HG02642 (cell line): Measurements from ENCODE around the gene DLG2.

Experiments used
- ATAC-seq: cut with Tn5 transposase; IDR thresholded peaks from one replicate; pipeline ENCODE4 v1.9.1; 2021; ENCODE audit warnings: mild to moderate bottlenecking; ENCODE audit not compliant: unreplicated experiment, poor library complexity

The DLG2 gene

GRCh38 chr11:83571302-83571701 is 2055.8 kb downstream of the DLG2 start:
- ATAC-seq = no peak

DNA sequence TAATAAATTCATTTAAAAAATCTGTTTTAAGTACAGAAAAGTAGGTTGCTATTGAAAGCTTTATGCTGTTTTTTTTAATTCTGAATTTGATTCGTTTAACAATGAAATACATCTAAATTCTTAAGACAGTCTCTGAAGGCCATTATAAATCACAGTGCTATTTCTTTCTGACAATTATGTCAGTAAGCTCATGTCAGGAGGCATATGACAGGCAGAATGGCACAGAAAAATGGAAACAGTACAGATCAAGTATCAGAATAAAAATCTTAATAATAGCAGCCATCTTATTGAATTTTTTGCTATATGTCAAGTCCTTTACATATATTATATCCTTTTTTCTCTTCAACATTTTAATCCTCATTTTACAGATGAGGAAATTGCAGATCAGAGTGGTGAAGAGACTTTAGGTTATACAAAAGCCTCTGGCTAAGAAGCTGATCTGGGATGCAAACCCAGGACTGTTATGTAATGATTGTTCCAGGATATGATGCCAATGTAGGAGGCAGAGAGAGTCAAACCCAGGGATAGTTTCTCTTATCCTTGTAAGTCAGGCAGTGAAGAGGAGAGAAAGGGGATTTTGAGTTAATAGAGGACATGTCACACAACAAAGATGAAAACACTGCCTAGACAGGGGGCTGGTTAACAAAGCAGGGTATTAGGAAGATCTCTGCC is 2057.9 kb downstream of the DLG2 start:
- ATAC-seq = no peak

DNA sequence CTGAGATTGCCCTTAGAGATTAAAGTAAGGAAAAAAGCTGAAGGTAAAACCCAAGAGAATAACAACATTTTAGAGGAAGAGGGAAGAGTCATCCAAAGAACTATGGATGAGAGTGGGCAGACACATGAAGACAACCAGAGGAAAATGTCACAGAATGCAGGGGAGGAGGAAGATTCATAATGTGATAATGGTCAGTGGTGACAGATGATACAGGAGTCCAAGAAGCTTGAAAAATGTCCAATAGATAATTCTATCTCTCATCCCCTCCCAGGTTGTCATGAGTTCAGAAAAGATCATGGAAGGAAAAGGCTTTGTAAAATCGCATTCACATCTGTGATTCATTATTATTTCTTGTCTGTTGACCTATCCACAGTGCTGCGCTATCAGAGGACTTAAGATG is 2058.6 kb downstream of the DLG2 start:
- no peak for ATAC-seq

DNA sequence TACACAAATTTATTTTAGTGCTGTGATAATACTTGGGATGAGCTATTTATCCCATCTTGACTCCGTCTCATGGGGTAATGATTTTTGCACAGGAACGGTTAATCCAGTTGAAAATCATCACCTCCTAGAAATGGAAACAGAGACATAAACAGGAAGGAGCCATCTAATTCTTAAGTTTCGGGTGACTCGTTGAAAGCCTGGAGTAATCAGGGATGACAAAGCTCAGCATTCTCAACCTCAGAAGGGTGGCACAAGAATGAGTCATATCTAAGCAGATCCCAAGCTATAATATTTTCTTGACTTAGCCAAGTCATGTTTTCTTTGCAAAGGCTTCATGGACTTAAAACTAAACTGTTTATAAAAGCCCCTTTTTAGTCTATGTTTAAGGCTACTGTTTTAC is 2060.2 kb downstream of the DLG2 start:
- no peak for ATAC-seq

DNA sequence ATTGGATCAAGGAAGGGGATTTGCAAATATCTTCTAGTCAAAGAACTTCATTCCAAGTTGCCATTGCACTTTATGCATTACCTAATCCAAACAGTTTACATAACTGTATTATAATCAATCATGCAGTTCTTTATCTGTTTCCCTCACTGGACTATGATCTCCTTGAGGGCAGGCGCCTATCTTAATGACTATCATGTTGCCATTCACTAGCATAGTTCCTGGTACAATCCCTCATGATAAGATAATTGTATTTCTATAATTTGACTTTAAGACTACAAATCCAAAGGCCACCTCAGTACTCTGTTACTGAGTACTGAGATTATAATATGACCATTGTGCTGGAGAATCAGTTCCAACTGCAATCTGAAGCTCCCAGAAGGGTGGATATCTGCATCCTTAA is 2062.3 kb downstream of the DLG2 start:
- no peak for ATAC-seq

GRCh38 chr11:83558281-83558680 is 2068.9 kb downstream of the DLG2 start:
- ATAC-seq = no peak

GRCh38 chr11:83557653-83558052 is 2069.5 kb downstream of the DLG2 start:
- no peak for ATAC-seq

DNA sequence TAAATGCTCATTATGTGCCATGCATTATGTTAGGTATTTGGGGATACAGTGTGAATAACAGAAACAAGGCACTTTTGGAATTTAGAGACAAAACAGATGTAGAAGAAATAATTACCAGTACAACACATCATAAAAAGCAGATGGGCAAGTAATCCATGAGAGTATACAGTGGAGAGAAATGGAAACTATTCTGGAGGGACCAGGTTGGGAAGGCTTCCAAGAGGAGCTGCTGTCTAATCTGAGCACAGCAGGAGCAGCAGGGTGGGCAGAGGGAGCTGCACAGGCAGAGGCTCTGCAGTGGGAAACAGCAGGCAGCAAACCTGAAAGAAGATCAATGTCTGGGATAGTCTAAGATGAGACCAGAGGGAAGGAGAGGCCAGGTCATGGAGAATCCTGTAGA is 2072.3 kb downstream of the DLG2 start:
- no peak for ATAC-seq

GRCh38 chr11:83549984-83550667 is 2077.0 kb downstream of the DLG2 start:
- no peak for ATAC-seq

- ATAC-seq = no peak
Observed at GRCh38 chr11:83546368-83546767, 2080.8 kb downstream of the DLG2 start.

GRCh38 chr11:83545494-83546260 is 2081.5 kb downstream of the DLG2 start:
- no peak for ATAC-seq

DNA sequence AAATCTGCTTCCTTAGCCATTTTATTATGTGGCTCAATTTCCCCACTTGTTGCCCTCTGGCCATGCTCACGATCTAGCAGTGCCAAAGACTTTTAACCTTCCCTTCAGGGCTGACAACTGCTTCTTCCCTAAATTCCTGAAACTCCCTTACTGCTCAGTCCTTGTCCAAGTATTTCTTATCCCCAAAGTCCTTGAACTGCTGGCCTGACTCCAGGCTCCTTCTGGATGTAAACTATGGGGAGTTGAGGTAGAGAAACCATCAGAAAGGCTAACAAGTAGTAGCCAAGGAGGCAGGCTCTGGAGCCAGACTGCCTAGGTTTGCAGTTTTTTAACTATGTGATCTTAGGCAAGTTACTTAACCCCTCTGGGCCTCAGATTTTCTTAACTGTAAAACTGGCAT is 2082.3 kb downstream of the DLG2 start:
- ATAC-seq = no peak

- ATAC-seq = peak; percentile 45
Observed at GRCh38 chr11:83543706-83544439, 2083.3 kb downstream of the DLG2 start.

- no peak for ATAC-seq
Observed at GRCh38 chr11:83542861-83543260, 2084.3 kb downstream of the DLG2 start.

GRCh38 chr11:83540728-83541127 is 2086.4 kb downstream of the DLG2 start:
- ATAC-seq = no peak

- ATAC-seq = no peak
Observed at GRCh38 chr11:83540112-83540675, 2086.9 kb downstream of the DLG2 start.

DNA sequence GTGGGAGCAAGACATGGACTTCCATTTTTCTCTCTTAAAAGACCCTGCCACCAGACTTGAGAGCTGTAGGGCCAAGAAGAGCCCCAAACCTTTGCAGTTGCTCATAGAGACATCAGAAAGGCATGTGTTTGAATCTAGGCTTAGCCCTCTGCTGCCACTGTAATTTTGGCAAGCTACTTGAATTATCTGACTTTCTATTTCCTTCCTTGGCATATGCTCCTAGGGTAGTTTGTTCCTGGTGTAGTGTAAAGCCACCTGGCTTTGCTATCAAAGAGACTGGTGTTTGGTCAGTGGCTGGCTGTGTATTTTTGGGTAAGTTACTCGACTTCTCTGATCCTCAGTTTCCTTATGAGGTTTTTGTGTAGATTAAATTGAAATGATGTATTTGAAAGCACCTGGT is 2088.9 kb downstream of the DLG2 start:
- ATAC-seq = no peak

GRCh38 chr11:83537131-83537610 is 2090.0 kb downstream of the DLG2 start:
- ATAC-seq = no peak

GRCh38 chr11:83533166-83533565 is 2094.0 kb downstream of the DLG2 start:
- no peak for ATAC-seq

- ATAC-seq = no peak
Observed at GRCh38 chr11:83528877-83529276, 2098.3 kb downstream of the DLG2 start.
